Peyer's patch (tissue), 4 donors: ENCODE results near the gene MINDY4.

ENCODE experiments used
- POLR2A ChIP-seq, 2 donors: fragments of 450-650 bp; IDR thresholded peaks; one replicate each; pipeline ENCODE4 v1.5.1; 2017; ENCODE audit warnings: antibody characterized with exemption in 2 of 2, mild to moderate bottlenecking in 2 of 2, moderate library complexity in 2 of 2
- TF ChIP-seq, protein P1 (sequence below), 6 experiments: fragments of 450-650 bp in 4 of 6; fragments of 200-600 bp in 2 of 6; sonication (generic) in 1 of 6; IDR thresholded peaks; one replicate each; pipeline ENCODE4 v1.5.1; 2017 to 2019; ENCODE audit warnings: antibody characterized with exemption in 6 of 6, mild to moderate bottlenecking in 3 of 6, moderate library complexity in 1 of 6

DNA sequence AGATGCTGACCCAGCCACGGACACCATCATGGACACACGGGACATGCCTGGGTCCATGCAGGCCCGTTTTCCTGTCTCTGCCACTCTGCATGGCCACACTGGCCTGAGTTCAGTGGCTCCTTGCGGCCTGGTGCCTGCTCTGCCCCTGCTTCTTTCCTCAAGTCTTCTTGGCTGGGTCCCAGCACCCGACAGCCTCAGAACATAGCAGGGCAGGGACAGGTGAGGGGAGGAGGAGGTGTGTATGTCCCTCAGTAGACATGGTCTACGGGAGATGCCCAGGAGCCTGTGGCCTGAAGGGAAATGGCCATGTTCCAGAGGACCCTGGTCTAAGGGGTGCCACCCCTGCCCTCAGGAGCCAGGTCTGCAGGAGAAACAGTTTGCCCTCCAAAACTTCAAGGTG lies 138.2 kb downstream of the MINDY4 start:
- TF ChIP-seq POLR2A (IDR thresholded peaks at IDR 0.05) = no peak
- TF ChIP-seq, protein P1, sequence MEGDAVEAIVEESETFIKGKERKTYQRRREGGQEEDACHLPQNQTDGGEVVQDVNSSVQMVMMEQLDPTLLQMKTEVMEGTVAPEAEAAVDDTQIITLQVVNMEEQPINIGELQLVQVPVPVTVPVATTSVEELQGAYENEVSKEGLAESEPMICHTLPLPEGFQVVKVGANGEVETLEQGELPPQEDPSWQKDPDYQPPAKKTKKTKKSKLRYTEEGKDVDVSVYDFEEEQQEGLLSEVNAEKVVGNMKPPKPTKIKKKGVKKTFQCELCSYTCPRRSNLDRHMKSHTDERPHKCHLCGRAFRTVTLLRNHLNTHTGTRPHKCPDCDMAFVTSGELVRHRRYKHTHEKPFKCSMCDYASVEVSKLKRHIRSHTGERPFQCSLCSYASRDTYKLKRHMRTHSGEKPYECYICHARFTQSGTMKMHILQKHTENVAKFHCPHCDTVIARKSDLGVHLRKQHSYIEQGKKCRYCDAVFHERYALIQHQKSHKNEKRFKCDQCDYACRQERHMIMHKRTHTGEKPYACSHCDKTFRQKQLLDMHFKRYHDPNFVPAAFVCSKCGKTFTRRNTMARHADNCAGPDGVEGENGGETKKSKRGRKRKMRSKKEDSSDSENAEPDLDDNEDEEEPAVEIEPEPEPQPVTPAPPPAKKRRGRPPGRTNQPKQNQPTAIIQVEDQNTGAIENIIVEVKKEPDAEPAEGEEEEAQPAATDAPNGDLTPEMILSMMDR (IDR thresholded peaks at IDR 0.05) = no peak
